Germinal center (tissue), 1 donor: ENCODE results near the gene TEAD4.

Source experiments
- DNase-seq: peaks from one replicate; pipeline ENCODE4 v3.0.0; 2012; ENCODE audit warnings: mixed read lengths, low spot score

TEAD4 gene

DNA sequence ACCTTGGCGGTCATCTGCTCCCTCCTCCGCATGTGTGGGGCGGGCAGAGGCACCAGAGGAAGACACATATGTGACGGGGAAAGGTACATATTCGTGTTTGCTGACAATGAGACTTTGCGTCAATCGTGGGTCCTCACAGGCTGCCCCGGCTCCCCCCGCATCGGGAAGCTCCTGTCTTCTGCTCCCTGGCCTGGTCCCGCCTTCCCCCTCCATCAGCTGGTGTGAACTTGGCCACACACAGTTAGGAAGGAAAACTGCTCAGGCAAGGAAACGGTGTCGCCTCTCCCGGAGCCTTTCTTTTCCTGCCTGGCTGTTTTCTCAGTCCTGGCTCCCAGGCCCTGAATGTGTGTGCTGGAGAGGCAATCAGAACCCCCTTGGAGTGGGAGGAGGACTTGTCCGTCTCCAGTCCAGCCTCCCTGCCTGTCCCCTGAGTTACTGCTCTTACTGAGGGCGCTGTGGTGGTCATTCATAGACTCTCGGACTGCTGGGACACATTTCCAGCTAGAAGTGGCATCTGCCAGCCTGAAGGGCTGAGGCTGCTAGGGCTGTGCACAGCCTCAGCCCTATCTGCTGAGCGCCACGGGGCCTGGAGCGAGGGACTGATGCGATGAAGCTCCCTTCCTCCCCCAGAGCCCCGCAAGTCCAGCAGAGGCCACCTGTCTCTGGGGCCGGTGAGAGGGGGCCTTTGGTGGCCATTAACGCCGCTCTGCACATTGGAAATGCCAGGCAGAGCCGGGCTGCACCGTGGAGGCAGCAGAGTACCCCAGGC lies 73.8 kb downstream of the TEAD4 start:
- DNase-seq = no peak

DNA sequence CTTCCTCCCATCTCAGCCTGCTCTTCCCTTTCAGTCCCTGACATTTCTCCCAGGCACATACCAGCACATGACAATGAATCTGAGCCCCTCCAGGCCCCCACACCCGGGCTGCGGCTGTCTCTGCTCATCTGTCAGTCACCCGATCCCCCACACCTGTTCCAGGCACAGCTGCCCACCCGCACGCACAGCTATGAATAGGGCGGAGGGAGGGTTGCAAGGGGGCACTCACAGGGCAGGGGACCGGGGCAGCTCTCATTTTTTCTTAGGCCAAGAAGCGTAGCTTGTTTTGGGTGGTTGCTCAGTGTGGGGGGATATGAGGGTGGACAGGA lies 74.3 kb downstream of the TEAD4 start:
- no peak for DNase-seq

DNA sequence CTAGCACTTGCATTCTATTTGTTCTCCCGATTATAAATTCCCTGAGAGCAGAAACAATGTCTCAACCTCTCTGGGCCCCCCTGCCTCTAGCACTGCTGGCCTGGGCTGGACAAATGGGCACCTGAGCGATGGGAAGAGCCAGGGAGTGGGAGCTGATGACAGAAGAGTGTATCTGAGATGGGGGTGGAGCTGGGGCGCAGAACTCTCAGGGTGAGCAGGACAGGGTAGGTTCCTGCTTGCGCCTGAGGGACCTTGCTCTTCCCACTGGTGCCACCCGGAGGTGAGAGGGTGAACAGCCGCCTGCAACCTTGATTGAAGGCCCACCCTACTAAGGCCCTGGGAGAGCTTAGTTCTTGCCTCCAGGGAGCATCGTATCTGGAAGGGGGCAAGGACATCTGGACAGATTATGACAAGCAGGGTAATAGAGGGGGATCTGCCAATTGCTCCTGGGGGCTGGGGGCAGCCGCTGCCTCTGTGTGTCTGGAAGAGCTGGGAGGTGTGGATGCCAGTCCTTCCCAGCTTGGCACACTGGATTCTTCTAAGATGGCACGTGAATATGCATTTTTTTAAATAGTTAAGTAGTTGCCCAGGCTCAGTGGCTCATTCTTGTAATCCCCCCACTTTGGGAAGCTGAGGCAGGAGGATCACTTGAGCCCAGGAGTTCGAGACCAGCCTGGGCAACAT lies 75.0 kb downstream of the TEAD4 start:
- peak; percentile 72 for DNase-seq

DNA sequence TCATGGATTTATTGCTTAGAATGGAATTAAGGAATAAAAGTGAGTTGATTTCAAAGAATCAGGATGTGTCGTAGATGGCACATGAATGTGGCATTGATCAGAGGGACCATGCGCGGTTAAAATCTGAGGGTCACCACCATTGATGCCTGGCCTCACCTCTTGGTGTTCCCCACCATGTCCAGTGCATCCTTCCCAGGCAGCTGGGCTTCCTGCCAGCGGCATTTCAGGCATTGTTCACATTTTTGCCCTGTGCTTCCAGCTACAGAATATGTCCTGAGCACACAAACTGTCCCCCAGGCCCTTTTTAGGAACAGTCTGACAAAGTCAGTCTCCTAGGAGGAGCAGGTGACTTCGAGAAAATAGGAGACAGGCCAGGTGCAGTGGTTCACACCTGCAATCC lies 76.0 kb downstream of the TEAD4 start:
- DNase-seq = no peak

DNA sequence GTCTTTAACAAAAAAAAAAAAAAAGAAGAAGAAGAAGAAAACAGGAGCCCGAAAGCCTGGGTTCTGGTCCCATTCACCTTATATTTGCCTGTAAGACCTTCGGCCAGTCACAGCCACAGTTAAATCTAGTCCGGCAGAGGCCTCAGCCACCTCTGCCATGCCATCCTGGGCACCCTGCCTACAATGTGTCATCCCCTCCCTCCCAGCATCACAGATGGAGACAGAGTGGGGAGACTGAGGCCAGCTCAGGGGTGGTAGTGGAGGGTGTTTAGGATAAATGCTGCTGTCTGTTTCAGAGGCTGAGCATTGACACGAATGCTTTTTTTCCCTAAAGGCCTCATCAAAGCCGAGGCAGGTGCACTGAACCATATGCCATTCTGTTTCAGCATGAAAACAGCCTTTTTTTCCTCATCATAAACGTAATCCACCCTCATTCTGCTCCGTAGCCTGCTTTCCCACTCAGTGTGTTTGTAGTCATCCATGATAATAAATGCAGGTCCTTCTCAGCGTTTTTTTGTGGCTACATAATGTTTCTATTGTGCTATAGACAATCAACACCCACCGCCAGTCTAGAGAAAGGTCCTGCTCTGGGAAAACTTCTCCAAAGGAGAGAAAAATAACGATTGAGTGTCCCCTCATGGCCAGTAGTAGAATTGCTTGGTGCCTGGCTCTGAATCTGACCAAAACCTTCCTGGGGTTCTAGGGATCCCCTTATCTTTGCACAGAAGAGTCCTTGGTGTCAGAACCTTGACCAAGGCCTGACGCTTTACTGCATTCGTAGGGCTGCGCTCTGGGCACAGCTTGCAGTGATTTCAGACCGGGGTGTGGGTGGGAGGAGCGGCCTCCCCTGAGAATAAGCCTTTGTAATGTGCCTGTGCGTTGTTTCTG lies 76.9 kb downstream of the TEAD4 start:
- no peak for DNase-seq

DNA sequence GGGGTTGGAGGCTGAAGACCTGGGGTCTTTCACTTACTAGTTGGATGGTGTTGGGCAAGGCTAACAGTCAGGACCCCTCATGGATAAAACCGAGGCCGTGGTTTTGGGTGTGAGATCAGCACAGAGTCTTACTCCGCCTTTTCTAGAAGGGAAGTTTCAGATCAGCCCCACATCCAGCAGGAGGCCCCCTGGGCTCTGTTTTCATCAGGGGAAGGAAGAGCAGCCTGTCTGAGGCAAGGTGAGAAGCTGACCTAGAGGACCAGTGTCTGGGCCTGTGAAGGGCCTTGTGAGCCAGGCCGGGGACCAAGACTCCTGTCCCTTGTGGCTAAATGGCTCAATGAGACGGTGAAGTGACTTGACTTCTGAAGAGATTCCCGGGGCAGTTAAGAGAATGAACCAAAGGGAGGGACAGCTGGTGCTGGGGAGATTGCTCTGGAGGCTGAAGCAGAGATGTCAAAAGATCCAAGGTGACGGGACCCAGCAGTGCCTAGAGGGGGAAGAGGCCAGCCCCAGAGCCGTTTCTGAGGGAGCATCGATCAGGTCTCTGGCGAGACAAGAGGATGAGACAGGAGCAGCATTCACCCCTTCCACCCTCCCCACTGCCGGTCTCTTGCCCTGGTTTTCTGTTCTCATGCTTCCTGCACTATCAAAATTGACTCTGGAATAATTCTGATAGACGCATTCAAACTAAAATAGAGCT lies 77.9 kb downstream of the TEAD4 start:
- no peak for DNase-seq

DNA sequence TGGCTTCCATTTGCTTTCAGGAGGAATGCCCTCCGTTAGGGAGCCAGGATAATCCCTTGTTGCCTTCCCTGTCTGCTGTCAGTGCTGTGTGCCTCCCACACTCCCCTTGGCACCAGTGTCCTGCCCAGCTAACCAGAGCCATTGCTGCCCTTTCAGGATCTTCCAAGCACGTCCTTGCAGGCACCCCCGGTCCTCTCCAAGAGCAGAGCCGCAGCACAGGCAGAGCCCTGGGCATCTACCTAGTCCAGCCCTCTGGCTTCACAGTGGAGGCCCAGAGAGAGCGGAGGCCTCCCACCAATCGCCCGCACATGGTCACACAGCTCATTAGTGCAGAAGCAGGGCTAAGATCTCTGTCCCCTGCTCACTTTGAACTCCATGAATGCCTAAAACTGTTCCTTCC lies 79.0 kb downstream of the TEAD4 start:
- DNase-seq = no peak

DNA sequence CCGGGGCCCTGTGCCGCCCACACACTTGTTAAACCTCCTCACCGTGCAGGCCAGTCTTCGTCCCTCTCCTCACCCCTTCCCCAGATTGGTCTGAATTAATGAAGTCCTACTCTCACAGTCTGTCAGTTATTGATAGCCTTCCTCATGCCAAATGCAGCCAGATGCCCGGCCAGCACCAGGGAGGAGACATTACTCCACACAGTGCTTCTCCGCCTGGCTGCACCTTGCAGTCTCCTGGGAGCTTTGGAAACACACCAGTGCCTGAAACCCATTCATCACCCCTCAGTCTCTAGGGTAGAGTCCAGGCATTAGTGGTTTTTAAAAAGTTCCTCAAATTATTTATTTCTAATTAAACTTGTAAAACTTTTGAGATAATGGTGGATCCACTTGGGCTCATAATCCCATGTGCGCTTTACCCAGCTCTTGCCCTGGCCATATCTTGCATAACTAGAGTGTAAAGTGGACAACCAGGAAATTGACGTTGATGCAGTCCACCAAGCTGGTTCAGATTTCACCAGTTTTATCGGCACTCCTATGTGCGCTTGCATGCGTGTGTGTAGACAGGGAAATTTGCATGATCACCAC lies 79.8 kb downstream of the TEAD4 start:
- DNase-seq = no peak

DNA sequence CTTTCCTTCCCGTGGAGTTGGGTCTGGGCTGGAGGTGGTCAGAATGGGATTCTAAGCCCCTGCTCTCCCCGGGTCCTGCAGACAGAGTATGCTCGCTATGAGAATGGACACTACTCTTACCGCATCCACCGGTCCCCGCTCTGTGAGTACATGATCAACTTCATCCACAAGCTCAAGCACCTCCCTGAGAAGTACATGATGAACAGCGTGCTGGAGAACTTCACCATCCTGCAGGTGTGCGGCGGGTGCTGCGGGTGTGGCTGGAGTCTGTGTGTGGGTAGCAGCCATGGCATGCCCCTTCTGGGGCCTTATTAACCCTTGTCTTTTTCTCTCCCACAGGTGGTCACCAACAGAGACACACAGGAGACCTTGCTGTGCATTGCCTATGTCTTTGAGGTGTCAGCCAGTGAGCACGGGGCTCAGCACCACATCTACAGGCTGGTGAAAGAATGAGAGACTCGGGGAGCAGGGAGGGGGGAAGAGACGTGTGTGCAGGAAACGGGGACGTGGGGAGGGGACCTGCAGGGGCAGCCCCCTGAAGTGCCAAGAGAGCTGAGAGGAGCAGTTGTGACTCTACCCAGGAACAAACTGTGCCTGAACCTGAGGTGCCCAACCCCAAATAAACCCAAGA lies 80.9 kb downstream of the TEAD4 start:
- DNase-seq = no peak

DNA sequence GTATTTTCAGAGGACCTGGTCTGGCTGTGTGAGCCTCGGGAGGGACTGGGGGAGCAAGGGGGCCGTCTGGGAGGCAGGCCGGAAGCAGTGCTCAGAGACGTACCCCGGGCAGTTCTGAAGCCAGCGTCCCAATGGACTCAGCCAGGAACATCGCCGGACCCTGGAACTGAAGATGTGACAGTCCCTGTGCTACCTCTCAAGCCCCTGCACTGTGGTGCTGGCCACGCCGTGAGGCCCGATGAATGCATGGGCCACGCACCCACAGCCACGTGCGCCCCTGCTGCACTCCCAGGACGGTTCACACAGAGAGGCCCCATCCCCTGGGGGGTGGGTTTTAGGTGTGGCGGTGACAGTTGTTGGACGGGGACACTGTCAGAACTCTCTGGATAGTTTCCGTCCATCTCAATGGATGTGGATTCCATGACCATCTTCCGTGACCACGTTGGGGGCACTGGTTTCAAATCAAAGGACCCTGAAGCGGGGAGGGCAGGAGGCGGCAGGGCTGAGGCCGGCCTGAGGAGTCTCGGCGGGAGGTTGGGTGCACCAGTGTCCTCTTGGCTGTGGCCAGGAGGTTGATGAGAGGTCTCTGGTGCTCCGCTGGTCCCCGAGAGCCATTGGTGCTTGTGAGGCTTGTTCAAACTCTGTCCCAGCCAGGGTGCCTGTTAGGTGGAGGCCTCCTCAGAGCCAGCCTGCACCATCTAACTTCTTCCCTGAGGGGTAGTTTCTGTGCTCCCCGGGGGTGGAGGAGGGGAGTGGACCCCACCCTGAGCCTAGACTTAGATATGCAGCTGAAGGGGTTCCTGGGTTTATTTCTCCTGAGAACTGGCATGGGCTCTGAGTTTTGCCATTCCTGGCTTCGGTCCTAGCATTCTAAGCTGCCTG lies 81.7 kb downstream of the TEAD4 start:
- DNase-seq = no peak

DNA sequence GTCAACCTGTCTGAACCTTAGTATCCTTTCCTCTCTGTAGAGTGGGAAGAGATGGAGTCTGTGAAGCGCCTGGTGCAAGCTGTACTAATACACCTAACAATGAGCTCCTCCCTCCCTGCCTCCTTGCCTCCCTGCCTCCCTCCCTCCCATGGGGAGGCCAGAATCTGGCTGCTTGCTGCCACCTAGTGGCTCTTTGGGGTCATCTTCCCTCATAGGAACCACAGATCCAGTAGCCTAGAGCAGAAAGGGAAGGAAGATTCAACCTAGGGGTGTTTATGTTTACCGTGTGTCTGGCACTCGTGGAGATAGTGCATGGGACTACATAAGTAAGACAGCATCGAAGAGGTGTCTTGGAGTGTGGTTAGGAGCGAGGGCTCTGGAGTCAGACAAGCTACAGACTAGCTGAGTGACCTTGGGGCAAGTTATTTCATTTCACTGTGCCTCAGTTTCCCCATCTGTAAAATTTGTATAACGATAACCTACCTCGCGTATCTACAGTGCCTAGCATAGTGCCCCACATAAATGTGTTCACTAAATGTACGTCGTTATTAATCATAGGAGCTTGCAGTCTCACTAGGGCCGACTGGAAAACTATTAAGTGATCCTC lies 82.5 kb downstream of the TEAD4 start:
- peak; percentile 85 for DNase-seq

DNA sequence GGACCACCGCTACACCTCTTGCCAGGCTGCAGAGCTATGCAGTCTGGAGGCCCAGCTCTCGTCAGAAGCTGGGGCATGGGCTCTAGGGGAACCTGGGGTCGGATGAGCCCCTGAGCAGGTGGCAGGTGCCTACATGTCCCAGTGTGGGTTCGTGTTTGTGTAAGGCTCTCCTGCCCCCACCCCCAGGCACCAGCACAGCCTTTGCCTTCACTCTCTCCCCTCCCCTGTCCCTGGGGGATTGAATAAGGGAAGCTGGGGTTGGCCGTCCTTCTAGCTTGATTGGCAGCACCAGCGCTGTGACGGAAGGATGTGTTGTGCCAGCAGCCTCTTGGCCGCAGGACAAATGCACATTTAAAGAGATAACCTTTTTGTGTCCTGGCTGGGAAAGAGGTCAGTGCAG lies 83.2 kb downstream of the TEAD4 start:
- DNase-seq = peak; percentile 88

DNA sequence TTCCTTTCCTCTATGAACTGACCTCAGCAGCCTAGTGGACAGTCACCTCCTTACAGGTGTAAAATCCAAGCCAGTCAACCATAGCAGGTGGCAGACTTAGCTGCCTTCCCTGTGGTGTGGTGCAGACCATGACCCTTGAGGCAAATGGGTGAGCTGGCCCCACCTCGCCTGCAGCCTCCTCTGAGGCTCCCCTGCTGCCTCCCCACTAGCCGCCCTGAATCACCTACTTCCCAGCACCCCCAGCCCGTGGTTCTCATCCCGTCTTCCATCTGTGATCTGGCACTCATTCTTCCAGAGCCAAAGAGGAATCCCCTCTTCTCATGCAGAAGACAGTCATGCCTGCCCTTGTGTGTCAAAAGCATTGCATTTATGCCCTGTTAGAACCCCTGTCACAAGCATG lies 83.6 kb downstream of the TEAD4 start:
- DNase-seq = no peak

DNA sequence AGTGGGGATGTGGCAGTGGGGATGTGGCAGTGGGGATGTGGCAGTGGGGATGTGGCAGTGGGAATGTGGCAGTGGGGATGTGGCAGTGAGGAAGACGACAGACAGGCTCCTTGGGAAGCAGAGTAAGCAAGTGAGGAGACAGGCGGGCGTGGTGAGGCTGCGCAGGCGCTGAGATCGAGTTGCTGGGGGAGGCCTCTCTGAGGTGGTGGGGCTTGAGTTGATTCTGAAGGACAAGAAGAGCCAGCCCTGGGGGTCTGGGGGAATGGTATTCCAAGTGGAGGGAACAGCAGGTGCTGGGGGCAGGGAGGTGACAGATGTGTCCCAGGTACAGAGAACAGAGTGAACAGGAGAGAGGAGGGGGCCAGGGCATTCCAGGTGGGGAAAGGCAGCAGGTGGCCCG lies 84.2 kb downstream of the TEAD4 start:
- no peak for DNase-seq

DNA sequence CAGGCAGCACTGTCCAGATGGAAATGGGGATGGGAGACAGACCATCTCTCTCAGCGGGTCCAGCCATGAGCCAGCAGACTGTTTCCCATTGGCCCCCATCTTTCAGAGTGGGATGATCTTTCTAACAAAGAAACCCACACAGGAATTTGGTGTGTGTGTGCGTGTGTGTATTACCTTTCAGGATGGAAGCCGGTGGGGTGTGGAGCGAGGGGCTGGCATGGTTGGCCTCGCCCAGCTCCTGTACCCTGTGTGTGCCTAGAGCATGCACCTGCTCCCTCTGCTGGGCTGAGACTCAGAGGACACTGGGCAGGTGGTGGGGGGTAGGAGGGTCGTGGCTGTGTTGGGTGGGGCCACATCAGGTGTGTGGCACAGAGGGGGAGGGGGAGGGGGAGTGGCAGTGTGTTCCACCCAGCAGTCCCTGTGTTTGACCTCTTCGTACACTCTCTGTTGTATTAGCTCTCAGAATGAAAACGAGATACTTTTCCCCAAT lies 85.0 kb downstream of the TEAD4 start:
- DNase-seq = no peak

DNA sequence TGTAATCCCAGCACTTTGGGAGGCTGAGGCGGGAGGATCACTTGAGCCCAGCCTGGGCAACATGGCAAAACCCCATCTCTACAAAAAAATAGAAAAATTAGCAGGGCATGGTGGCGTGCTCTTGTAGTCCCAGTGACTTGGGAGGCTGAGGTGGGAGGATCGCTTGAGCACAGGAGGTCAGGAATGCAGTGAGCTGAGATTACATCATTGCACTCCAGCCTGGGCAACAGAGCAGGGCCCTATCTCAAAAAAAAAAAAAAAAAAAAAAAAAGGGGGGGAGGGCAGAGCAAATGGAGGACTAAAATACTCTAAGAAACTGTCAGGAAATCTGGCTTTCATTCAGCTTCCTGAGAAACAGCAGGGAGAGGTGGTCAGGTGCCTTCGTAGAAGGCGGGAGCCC lies 86.3 kb downstream of the TEAD4 start:
- DNase-seq = no peak

DNA sequence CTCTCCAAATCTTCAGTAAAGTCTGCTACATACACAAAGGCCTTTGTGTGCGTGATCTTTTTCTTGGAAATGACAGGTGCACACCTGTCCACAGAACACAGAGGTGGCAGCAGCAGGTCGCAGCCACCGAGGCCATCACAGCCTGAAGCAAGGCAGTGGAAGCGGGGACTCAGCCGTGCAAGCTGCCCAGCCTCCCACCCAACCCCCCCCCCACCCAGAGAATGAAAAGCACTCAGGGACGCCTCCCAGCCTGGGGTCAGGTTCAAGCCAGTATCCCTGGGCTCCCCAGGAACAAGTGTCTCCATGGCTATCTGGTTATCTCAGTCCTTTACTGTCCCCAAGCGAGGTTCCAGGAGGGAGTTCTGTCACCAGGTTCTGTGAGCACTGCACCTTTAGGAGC lies 86.8 kb downstream of the TEAD4 start:
- DNase-seq = no peak

DNA sequence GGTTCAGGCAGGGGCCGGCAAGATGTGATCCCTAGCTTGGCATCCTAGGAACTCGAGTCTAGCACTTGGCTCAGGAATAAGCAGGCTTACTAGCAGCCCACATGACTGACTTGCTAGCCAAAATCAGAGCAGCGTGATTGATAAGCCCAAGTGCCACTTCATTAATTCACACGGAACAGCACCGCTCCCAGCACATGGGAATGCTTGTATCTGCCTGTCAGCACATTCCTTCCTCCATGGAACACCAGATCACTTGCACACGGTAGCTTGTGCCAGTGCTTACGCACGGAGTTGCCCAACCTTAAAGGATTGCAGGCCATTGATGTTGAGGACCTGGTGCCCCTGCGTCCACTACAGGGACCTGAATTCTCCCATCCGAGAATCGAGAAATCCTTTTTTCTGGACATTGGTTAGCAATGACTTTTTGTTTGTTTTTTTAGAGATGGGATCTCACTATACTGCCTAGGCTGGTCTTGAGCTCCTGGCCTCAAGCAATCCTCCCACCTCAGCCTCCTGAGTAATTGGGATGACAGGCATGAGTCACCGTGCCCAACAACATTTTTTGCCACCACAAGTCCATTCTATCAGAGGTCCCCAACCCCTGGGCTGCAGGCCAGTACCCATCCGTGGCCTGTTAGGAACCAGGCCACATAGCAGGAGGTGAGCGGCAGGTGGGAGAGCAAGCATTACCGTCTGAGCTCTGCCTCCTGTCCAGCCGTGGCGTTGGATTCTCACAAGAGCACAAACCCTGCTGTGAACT lies 87.4 kb downstream of the TEAD4 start:
- no peak for DNase-seq

DNA sequence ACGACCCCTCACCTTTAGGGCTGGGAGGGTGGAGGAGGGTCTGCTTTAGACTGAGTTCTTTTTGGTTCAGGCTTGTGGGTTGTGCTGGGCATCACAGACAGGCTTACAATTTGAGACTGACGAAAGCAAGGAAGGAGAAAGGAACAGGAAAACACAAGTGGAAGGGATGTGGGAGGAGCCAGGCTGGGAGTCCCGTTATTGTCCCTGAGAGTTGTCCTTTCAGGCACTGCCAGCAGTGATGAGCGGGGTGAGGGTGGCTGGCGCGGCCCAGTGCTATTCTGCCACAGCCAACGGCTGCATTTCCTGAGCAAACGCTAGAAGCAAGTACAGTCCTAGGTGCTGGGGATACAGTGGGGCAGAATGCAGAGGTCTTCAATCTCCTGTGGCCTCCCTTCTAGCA lies 88.8 kb downstream of the TEAD4 start:
- DNase-seq = no peak
